ENCODE data around the gene DNAI1.

DNA sequence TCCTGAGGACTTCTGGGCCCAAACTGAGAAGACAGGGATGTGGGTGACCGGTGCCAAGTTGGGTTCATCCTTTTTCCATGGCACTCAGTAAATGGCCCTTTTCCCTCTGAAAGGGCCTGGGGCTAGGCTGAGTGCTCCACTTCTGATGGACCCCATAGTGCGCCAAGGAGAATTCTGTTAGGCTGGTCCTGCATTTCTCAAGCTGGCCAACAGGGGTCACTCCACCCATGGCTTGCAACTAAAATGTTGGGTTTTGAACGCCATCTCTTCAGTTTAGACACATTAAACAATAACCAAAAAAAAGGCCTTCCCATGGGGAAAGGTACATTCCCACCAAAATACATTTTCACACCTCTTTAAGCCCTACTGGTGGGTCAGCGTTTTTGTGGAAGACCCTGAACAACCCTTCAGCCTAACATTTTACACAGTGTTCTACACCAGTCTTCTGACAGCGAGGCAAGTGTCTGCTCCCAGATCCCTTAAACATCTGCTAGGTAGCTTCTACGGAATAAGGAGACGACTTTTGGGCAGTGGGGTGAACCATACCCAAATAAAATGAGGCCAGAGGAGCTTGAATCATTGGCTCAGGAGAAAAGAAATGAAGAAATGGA is 103.6 kb downstream of the DNAI1 start:
- TF ChIP-seq GATA2 (IDR thresholded peaks at IDR 0.05; ENCODE audit: low read depth, low read length) (no peak), GATA3 (IDR thresholded peaks at IDR 0.05; ENCODE audit: low read depth, low read length) (no peak)
